Liver (tissue), 3 donors: ENCODE results near the gene FBP1.

Experiments used
- EGR1 ChIP-seq, 2 donors: IDR thresholded peaks; 2 replicates each; pipeline ENCODE4 v1.6.1; 2016 to 2018; ENCODE audit warnings: antibody characterized with exemption in 2 of 2, low read depth in 2 of 2
- GABPA ChIP-seq, 2 donors: IDR thresholded peaks in 1 of 2; conservative IDR thresholded peaks in 1 of 2; 2 replicates each; pipeline ENCODE4 v1.6.1; 2016; ENCODE audit warnings: antibody characterized with exemption in 2 of 2, mild to moderate bottlenecking in 1 of 2, moderate library complexity in 1 of 2
- HNF4G ChIP-seq: IDR thresholded peaks from 2 replicates; pipeline ENCODE4 v1.6.1; 2016; ENCODE audit warnings: antibody characterized with exemption
- JUND ChIP-seq, 2 donors: IDR thresholded peaks; 2 replicates each; pipeline ENCODE4 v1.6.1; 2016; ENCODE audit warnings: antibody characterized with exemption in 2 of 2
- RAD21 ChIP-seq, 2 donors: IDR thresholded peaks; 2 replicates each; pipeline ENCODE4 v1.6.1; 2016; ENCODE audit warnings: antibody characterized with exemption in 2 of 2, mild to moderate bottlenecking in 2 of 2
- TAF1 ChIP-seq: conservative IDR thresholded peaks from 2 replicates; pipeline ENCODE4 v1.6.1; 2016; ENCODE audit warnings: antibody characterized with exemption, mild to moderate bottlenecking
- YY1 ChIP-seq: IDR thresholded peaks from 2 replicates; pipeline ENCODE4 v1.6.1; 2016; ENCODE audit warnings: antibody characterized with exemption, mild to moderate bottlenecking
- TF ChIP-seq, protein P1 (sequence below): fragments of 150-350 bp; IDR thresholded peaks from 2 replicates; pipeline ENCODE4 v1.5.1; 2017; ENCODE audit warnings: improper control_type of control experiment, low read depth, low read length; ENCODE audit not compliant: missing input control
- TF ChIP-seq, protein P2 (sequence below): IDR thresholded peaks from 2 replicates; pipeline ENCODE4 v1.6.1; 2016; ENCODE audit warnings: antibody characterized with exemption, mild to moderate bottlenecking
- TF ChIP-seq, protein P3 (sequence below): IDR thresholded peaks from 2 replicates; pipeline ENCODE4 v1.6.1; 2016; ENCODE audit warnings: antibody characterized with exemption
- TF ChIP-seq, protein P4 (sequence below): IDR thresholded peaks from 2 replicates; pipeline ENCODE4 v1.6.1; 2016; ENCODE audit warnings: antibody characterized with exemption
- donor health status: healthy.
- donor health status: healthy.

DNA sequence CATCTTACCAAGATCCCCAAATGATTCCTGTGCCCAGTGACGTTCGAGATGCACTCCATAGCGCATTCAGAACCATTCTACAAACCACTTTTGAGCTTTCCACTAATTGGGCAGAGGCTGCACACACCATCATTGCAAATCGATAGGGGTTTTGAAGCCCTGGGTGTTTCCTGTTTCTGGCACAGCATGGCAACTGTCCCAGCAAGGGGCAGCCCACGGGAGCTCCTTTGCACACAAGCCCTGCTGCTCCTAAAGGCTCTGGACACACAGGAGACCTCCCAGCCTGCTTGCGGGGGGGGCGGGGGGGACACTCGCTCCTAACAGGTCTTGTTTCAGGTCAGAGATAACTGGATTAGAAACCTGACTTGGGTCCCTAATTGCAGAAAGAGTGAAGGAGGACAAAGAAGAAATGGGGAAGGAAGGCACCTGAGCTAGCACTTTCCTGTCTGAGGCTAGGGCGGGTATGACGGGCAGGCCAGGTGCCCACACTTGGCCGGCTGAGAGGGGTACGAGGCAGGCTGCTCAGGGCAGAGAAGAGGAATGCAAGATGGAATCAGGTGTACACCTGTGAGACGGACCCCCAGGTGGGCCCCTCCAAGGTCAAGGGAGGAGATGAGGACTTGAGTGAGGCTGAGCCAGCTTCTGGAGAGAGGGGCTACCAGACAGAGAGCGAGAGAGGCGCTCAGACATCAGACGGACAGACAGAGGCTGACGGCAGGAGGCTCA lies 820 bp downstream of the FBP1 start:
- TF ChIP-seq, protein P1, sequence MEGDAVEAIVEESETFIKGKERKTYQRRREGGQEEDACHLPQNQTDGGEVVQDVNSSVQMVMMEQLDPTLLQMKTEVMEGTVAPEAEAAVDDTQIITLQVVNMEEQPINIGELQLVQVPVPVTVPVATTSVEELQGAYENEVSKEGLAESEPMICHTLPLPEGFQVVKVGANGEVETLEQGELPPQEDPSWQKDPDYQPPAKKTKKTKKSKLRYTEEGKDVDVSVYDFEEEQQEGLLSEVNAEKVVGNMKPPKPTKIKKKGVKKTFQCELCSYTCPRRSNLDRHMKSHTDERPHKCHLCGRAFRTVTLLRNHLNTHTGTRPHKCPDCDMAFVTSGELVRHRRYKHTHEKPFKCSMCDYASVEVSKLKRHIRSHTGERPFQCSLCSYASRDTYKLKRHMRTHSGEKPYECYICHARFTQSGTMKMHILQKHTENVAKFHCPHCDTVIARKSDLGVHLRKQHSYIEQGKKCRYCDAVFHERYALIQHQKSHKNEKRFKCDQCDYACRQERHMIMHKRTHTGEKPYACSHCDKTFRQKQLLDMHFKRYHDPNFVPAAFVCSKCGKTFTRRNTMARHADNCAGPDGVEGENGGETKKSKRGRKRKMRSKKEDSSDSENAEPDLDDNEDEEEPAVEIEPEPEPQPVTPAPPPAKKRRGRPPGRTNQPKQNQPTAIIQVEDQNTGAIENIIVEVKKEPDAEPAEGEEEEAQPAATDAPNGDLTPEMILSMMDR, result no peak
- TF ChIP-seq, protein P2, sequence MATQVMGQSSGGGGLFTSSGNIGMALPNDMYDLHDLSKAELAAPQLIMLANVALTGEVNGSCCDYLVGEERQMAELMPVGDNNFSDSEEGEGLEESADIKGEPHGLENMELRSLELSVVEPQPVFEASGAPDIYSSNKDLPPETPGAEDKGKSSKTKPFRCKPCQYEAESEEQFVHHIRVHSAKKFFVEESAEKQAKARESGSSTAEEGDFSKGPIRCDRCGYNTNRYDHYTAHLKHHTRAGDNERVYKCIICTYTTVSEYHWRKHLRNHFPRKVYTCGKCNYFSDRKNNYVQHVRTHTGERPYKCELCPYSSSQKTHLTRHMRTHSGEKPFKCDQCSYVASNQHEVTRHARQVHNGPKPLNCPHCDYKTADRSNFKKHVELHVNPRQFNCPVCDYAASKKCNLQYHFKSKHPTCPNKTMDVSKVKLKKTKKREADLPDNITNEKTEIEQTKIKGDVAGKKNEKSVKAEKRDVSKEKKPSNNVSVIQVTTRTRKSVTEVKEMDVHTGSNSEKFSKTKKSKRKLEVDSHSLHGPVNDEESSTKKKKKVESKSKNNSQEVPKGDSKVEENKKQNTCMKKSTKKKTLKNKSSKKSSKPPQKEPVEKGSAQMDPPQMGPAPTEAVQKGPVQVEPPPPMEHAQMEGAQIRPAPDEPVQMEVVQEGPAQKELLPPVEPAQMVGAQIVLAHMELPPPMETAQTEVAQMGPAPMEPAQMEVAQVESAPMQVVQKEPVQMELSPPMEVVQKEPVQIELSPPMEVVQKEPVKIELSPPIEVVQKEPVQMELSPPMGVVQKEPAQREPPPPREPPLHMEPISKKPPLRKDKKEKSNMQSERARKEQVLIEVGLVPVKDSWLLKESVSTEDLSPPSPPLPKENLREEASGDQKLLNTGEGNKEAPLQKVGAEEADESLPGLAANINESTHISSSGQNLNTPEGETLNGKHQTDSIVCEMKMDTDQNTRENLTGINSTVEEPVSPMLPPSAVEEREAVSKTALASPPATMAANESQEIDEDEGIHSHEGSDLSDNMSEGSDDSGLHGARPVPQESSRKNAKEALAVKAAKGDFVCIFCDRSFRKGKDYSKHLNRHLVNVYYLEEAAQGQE, result peak; percentile 38
- peak in 1 of 2 donors; percentile 13 for TF ChIP-seq RAD21 (IDR thresholded peaks at IDR 0.05)
- no peak for TF ChIP-seq GABPA (IDR thresholded peaks at IDR 0.05 in 1 of 2, conservative IDR thresholded peaks at IDR 0.05 in 1 of 2)
- TF ChIP-seq YY1, result peak; percentile 48
- no peak for TF ChIP-seq JUND (IDR thresholded peaks at IDR 0.05)
- TF ChIP-seq TAF1, result peak; percentile 51
- TF ChIP-seq, protein P3, sequence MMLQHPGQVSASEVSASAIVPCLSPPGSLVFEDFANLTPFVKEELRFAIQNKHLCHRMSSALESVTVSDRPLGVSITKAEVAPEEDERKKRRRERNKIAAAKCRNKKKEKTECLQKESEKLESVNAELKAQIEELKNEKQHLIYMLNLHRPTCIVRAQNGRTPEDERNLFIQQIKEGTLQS, result no peak
- TF ChIP-seq HNF4G, result no peak
- TF ChIP-seq EGR1 (IDR thresholded peaks at IDR 0.05; ENCODE audit: low read depth in 2 of 2), result no peak
- TF ChIP-seq, protein P4, sequence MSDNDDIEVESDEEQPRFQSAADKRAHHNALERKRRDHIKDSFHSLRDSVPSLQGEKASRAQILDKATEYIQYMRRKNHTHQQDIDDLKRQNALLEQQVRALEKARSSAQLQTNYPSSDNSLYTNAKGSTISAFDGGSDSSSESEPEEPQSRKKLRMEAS, result no peak
